Epithelial cell of proximal tubule (primary cell): ENCODE results near the gene ASIC1. TPM values are rescaled to one million over a fixed set of nuclear protein-coding genes. Genes with fewer than 3 reads are reported as not detected.
A peak's percentile ranks its signal among the peaks of the same experiment; 100 is the strongest.

Experiments
- DNase-seq: peaks from one replicate; pipeline ENCODE4 v3.0.0-alpha.2; 2011; ENCODE audit warnings: low read depth
- H3K4me3 ChIP-seq: 2 replicates; pipeline ENCODE4 v1.5.1; 2011; ENCODE audit warnings: low read depth, mild to moderate bottlenecking, low read length
- total RNA-seq: library from RNA; depleted of rRNA; stranded (reverse); fragments of >200 nt; gene quantifications from 2 replicates; pipeline ENCODE4 v1.2.3, GENCODE V29; 2015
- TF ChIP-seq, protein P1 (sequence below): conservative IDR thresholded peaks from 2 replicates; pipeline ENCODE4 v1.5.1; 2012; ENCODE audit warnings: low read depth, mild to moderate bottlenecking, low read length

The ASIC1 gene
- total RNA-seq, 1 donor from 2014 or later, result 4.0 TPM

DNA sequence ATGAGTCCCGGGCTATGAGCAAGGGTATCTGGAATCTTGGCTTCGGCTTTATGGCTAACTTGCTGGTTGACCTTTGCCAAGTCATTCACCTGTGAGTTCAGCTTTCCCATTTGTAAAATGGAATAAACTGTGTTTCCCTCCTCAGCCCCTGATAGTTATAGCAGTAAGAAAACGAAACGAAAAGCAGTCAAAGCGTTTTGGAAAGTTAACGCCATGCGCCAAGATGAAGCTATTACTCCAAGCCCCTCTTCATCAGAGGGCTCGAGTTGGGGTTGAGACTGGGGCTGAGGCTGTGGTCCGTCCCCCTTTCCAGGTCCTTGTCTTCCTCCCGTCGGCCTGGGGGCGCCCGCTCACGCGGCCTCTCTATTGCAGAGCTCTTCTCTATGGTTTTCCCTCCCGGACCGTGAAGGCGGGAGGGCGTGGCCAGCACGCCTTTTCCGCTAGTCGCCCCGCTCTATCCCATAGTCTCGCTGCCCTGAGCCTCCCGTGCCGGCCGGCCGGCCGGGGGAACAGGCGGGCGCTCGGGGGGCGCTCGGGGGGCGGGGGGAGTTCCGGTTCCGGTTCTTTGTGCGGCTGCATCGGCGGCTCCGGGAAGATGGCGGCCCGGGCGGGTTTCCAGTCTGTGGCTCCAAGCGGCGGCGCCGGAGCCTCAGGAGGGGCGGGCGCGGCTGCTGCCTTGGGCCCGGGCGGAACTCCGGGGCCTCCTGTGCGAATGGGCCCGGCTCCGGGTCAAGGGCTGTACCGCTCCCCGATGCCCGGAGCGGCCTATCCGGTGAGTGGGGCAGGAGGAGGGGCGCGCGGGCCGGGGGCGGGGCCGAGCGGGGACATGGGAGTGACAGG, 27.6 kb downstream of the ASIC1 start, which contains the start of gene SMARCD1:
Gene SMARCD1 (plus strand): TSS at position 568 of the 840 bp plus-strand sequence. CDS start 28 bp downstream, at position 596.
- TF ChIP-seq, protein P1, sequence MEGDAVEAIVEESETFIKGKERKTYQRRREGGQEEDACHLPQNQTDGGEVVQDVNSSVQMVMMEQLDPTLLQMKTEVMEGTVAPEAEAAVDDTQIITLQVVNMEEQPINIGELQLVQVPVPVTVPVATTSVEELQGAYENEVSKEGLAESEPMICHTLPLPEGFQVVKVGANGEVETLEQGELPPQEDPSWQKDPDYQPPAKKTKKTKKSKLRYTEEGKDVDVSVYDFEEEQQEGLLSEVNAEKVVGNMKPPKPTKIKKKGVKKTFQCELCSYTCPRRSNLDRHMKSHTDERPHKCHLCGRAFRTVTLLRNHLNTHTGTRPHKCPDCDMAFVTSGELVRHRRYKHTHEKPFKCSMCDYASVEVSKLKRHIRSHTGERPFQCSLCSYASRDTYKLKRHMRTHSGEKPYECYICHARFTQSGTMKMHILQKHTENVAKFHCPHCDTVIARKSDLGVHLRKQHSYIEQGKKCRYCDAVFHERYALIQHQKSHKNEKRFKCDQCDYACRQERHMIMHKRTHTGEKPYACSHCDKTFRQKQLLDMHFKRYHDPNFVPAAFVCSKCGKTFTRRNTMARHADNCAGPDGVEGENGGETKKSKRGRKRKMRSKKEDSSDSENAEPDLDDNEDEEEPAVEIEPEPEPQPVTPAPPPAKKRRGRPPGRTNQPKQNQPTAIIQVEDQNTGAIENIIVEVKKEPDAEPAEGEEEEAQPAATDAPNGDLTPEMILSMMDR, result peak; percentile 51

DNA sequence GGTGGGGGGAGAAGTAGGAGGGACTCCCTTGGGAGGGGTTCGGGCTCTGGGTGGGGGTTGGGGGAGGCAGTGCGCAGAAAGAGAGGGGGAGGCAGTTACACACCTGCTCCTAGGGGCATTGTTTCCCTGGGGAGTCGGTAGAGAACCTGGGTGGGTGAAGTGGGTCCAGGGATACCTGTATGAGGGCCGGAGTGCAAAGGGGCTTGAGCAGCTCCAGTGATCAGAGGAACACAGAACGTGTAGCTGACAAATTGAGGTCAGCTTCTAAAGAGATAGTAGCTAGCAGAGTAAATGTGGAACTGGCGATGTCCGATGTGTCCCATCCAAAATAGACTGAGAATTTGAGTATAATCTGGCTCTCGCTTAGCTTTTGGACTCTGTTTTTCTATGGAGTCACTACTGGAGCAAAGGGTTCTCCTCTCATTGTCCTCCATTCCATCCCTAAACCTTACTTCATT, 28.2 kb downstream of the ASIC1 start:
- DNase-seq, result no peak
- TF ChIP-seq, protein P1, result no peak
- H3K4me3 ChIP-seq, result peak overlapping the region; percentile 83

More for the DNA sequence above, 27.6 kb downstream of the ASIC1 start, which contains the start of gene SMARCD1:
- DNase-seq, result peak; percentile 57
- peak within 1 kb of the TSS; percentile 83 for H3K4me3 ChIP-seq

DNA sequence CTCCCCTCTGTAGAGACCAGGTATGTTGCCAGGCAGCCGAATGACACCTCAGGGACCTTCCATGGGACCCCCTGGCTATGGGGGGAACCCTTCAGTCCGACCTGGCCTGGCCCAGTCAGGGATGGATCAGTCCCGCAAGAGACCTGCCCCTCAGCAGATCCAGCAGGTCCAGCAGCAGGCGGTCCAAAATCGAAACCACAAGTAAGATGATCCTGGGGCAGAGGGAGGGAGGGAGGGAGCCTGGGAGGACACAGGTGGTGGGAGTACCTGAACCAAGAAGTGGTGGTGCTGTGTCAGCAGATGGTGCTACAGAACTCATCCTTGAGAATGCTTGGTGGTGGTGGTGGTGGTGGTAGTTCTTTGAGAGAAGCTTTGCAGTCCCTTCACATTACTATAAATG, 28.8 kb downstream of the ASIC1 start:
- H3K4me3 ChIP-seq, result peak overlapping the region; percentile 83
- no peak for DNase-seq

DNA sequence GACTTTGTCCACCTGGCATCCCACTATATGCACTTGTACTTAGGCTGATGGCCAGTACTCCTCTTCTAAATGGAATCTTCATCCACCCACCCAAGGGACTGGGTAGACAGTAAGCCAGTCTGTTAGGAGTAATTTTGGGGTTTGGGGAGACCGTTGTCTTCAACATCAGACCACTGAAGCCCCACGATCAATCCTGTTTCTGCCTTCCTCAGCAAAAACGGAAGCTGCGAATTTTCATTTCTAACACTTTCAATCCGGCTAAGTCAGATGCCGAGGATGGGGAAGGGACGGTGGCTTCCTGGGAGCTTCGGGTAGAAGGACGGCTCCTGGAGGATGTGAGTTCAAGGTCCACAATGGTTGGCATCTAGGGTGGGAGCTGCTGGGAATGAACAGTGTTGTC, 29.8 kb downstream of the ASIC1 start:
- no peak overlapping the region for H3K4me3 ChIP-seq
- no peak for DNase-seq
- TF ChIP-seq, protein P1, result no peak

More for the DNA sequence above, 28.8 kb downstream of the ASIC1 start:
- TF ChIP-seq, protein P1, result no peak

DNA sequence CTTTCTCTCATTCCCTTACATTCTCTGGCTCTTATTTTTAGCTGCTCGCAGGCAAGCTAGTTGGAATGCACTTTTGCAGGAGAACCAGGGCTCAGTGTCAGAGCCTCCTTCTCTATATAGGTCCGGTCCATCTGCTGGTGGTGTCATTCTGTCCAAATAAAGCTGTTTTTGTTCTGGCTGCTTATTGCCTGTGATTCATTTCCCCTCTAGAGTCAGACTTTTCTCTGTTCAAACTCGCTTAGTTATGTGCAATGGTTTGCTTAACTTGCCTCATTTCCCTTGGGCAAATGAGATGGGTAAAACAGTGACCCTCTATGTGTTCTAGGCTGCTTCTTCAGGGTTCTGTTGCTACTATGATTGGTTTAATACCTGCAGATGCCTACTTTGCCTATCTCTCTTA, 30.6 kb downstream of the ASIC1 start:
- no peak for DNase-seq
- TF ChIP-seq, protein P1, result no peak
- H3K4me3 ChIP-seq, result no peak overlapping the region

DNA sequence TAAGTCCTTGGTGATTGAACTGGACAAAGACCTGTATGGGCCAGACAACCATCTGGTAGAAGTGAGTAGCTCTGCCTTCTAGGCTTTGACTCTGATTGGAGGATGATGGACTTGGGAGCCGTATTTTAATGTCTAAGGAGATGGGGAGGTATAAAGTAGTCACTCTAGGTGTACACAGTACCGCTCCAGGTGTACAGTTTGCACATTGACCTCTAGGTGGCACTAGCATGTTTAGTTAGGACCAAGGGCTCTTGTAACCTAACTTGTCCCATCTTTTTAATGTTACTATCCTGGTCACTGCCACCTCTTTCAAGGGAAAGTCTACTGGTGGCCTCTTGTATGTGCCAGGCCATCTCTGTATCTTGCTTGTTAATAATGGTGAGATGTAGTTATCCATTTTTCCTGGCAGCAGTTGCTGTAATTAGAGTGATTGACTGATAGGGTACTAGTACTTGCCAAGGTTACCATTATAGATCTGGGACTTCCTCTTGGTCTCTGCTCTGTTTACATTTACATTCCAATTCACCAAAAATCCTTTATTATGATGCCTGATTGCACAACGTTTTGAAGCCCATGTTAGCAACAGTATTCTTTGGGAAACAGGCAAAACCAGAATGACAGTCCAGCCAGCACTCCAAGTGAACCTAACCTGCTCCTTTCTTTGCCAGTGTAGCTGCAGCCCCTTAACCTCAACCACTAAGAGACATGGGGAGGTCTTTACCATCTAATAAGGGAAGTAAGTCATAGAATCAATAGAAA, 31.4 kb downstream of the ASIC1 start:
- TF ChIP-seq, protein P1, result peak; percentile 91

More for the DNA sequence above, 31.4 kb downstream of the ASIC1 start:
- DNase-seq, result no peak
- no peak overlapping the region for H3K4me3 ChIP-seq
